Measurements from ENCODE around the gene SLC22A23. TPM values are rescaled to one million over a fixed set of nuclear protein-coding genes. Genes with fewer than 3 reads are reported as not detected.

SLC22A23 gene
- total and polyA plus RNA-seq, 2 experiments from 2014 or later = 6.1 to 38.3 TPM

GRCh38 chr6:3280091-3280490 lies 176.8 kb downstream of the SLC22A23 start:
- peaks cover 46% of the 10 kb centered on the region for H3K36me3 Mint-ChIP-seq (ENCODE audit: low read depth)
- ATAC-seq (no peak; the same call in 2 of the 3 replicates), DNase-seq (ENCODE audit: low spot score) (peak; percentile 34)
- Histone ChIP-seq H3K27me3 (ENCODE audit: insufficient read depth) (no peaks in the 10 kb centered on the region), H3F3A (replicated peaks; ENCODE audit: low read depth) (peaks cover 25% of the 10 kb centered on the region), H3K4me1 (ENCODE audit: insufficient read depth) (peaks cover 21% of the 10 kb centered on the region), H3K79me2 (replicated peaks; ENCODE audit: insufficient read depth) (no peaks in the 10 kb centered on the region; the same call in 1 of the 2 replicates), H3K36me3 (ENCODE audit: insufficient read depth) (no peaks in the 10 kb centered on the region), H3K9me2 (ENCODE audit: insufficient read depth) (no peaks in the 10 kb centered on the region), H3K4me2 (no peak overlapping the region), H4K20me1 (replicated peaks; ENCODE audit: insufficient read depth) (no peaks in the 10 kb centered on the region), H3K27ac (ENCODE audit: low read depth) (no peak overlapping the region), H2AFZ (no peak overlapping the region), H3K4me3 (no peak overlapping the region)
- H3K4me3 Mint-ChIP-seq = no peak overlapping the region
- H3K27ac Mint-ChIP-seq = no peak overlapping the region
- peaks cover 35% of the 10 kb centered on the region for H3K4me1 Mint-ChIP-seq
- TF ChIP-seq NANOG (IDR thresholded peaks at IDR 0.05; ENCODE audit: borderline replicate concordance) (no peak), EZH2phosphoT487 (IDR thresholded peaks at IDR 0.05; ENCODE audit: unreplicated experiment) (no peak), POLR2AphosphoS5 (IDR thresholded peaks at IDR 0.05; ENCODE audit: low read depth) (no peak), CREB1 (CRISPR knock-in tag; IDR thresholded peaks at IDR 0.05; ENCODE audit: low read depth) (no peak), ZNF331 (CRISPR knock-in tag; IDR thresholded peaks at IDR 0.05; ENCODE audit: low read depth) (no peak), STAT1 (IDR thresholded peaks at IDR 0.05; ENCODE audit: unreplicated experiment) (no peak), JUNB (IDR thresholded peaks at IDR 0.05; ENCODE audit: unreplicated experiment) (no peak), CTCF (conservative IDR thresholded peaks at IDR 0.05; ENCODE audit: low read depth in 2 of 2) (no peak)
- TF ChIP-seq, protein P1, sequence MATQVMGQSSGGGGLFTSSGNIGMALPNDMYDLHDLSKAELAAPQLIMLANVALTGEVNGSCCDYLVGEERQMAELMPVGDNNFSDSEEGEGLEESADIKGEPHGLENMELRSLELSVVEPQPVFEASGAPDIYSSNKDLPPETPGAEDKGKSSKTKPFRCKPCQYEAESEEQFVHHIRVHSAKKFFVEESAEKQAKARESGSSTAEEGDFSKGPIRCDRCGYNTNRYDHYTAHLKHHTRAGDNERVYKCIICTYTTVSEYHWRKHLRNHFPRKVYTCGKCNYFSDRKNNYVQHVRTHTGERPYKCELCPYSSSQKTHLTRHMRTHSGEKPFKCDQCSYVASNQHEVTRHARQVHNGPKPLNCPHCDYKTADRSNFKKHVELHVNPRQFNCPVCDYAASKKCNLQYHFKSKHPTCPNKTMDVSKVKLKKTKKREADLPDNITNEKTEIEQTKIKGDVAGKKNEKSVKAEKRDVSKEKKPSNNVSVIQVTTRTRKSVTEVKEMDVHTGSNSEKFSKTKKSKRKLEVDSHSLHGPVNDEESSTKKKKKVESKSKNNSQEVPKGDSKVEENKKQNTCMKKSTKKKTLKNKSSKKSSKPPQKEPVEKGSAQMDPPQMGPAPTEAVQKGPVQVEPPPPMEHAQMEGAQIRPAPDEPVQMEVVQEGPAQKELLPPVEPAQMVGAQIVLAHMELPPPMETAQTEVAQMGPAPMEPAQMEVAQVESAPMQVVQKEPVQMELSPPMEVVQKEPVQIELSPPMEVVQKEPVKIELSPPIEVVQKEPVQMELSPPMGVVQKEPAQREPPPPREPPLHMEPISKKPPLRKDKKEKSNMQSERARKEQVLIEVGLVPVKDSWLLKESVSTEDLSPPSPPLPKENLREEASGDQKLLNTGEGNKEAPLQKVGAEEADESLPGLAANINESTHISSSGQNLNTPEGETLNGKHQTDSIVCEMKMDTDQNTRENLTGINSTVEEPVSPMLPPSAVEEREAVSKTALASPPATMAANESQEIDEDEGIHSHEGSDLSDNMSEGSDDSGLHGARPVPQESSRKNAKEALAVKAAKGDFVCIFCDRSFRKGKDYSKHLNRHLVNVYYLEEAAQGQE (IDR thresholded peaks at IDR 0.05; ENCODE audit: unreplicated experiment) = no peak
- TF ChIP-seq, protein P2, sequence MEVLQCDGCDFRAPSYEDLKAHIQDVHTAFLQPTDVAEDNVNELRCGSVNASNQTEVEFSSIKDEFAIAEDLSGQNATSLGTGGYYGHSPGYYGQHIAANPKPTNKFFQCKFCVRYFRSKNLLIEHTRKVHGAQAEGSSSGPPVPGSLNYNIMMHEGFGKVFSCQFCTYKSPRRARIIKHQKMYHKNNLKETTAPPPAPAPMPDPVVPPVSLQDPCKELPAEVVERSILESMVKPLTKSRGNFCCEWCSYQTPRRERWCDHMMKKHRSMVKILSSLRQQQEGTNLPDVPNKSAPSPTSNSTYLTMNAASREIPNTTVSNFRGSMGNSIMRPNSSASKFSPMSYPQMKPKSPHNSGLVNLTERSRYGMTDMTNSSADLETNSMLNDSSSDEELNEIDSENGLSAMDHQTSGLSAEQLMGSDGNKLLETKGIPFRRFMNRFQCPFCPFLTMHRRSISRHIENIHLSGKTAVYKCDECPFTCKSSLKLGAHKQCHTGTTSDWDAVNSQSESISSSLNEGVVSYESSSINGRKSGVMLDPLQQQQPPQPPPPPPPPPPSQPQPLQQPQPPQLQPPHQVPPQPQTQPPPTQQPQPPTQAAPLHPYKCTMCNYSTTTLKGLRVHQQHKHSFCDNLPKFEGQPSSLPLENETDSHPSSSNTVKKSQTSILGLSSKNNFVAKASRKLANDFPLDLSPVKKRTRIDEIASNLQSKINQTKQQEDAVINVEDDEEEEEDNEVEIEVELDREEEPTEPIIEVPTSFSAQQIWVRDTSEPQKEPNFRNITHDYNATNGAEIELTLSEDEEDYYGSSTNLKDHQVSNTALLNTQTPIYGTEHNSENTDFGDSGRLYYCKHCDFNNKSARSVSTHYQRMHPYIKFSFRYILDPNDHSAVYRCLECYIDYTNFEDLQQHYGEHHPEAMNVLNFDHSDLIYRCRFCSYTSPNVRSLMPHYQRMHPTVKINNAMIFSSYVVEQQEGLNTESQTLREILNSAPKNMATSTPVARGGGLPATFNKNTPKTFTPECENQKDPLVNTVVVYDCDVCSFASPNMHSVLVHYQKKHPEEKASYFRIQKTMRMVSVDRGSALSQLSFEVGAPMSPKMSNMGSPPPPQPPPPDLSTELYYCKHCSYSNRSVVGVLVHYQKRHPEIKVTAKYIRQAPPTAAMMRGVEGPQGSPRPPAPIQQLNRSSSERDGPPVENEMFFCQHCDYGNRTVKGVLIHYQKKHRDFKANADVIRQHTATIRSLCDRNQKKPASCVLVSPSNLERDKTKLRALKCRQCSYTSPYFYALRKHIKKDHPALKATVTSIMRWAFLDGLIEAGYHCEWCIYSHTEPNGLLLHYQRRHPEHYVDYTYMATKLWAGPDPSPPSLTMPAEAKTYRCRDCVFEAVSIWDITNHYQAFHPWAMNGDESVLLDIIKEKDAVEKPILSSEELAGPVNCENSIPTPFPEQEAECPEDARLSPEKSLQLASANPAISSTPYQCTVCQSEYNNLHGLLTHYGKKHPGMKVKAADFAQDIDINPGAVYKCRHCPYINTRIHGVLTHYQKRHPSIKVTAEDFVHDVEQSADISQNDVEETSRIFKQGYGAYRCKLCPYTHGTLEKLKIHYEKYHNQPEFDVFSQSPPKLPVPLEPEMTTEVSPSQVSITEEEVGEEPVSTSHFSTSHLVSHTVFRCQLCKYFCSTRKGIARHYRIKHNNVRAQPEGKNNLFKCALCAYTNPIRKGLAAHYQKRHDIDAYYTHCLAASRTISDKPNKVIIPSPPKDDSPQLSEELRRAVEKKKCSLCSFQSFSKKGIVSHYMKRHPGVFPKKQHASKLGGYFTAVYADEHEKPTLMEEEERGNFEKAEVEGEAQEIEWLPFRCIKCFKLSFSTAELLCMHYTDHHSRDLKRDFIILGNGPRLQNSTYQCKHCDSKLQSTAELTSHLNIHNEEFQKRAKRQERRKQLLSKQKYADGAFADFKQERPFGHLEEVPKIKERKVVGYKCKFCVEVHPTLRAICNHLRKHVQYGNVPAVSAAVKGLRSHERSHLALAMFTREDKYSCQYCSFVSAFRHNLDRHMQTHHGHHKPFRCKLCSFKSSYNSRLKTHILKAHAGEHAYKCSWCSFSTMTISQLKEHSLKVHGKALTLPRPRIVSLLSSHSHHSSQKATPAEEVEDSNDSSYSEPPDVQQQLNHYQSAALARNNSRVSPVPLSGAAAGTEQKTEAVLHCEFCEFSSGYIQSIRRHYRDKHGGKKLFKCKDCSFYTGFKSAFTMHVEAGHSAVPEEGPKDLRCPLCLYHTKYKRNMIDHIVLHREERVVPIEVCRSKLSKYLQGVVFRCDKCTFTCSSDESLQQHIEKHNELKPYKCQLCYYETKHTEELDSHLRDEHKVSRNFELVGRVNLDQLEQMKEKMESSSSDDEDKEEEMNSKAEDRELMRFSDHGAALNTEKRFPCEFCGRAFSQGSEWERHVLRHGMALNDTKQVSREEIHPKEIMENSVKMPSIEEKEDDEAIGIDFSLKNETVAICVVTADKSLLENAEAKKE (CRISPR knock-in tag; IDR thresholded peaks at IDR 0.05) = no peak
- TF ChIP-seq, protein P3, sequence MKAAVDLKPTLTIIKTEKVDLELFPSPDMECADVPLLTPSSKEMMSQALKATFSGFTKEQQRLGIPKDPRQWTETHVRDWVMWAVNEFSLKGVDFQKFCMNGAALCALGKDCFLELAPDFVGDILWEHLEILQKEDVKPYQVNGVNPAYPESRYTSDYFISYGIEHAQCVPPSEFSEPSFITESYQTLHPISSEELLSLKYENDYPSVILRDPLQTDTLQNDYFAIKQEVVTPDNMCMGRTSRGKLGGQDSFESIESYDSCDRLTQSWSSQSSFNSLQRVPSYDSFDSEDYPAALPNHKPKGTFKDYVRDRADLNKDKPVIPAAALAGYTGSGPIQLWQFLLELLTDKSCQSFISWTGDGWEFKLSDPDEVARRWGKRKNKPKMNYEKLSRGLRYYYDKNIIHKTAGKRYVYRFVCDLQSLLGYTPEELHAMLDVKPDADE (IDR thresholded peaks at IDR 0.05) = no peak
- H3K27me3 Mint-ChIP-seq (ENCODE audit: insufficient read depth, low read depth, poor library complexity) = peaks cover 17% of the 10 kb centered on the region
- no peaks in the 10 kb centered on the region for H3K9me3 Mint-ChIP-seq
